Loucy (cell line): Measurements from ENCODE around the gene COL13A1.

Experiments
- H2AFZ ChIP-seq: fragments of 200-600 bp; sonication (generic); 2 replicates; pipeline ENCODE4 v1.6.0; 2016; ENCODE audit warnings: antibody characterized with exemption, mild to moderate bottlenecking, low read length, moderate library complexity
- H3F3A ChIP-seq: fragments of 200-600 bp; 2 replicates; pipeline ENCODE4 v1.6.0; 2016; ENCODE audit warnings: antibody characterized with exemption, low read depth, mild to moderate bottlenecking
- H3K27me3 ChIP-seq: fragments of 200-600 bp; sonication (generic); 2 replicates; pipeline ENCODE4 v1.6.1; 2014; ENCODE audit warnings: low read length, mild to moderate bottlenecking; ENCODE audit not compliant: insufficient read depth, poor library complexity, severe bottlenecking
- H3K36me3 ChIP-seq: fragments of 200-600 bp; sonication (generic); 2 replicates; pipeline ENCODE4 v1.6.1; 2016; ENCODE audit warnings: low read length; ENCODE audit not compliant: insufficient read depth
- H3K4me1 ChIP-seq: fragments of 200-600 bp; sonication (generic); 2 replicates; pipeline ENCODE4 v1.5.1; 2014; ENCODE audit warnings: low read length, mild to moderate bottlenecking; ENCODE audit not compliant: insufficient read depth, poor library complexity, severe bottlenecking
- H3K4me2 ChIP-seq: fragments of 200-600 bp; sonication (generic); 2 replicates; pipeline ENCODE4 v1.6.0; 2014; ENCODE audit warnings: antibody characterized with exemption, low read length, low read depth, mild to moderate bottlenecking; ENCODE audit not compliant: poor library complexity, severe bottlenecking
- H3K4me3 ChIP-seq: fragments of 200-600 bp; sonication (generic); 2 replicates; pipeline ENCODE4 v1.5.1; 2014; ENCODE audit warnings: low read length, mild to moderate bottlenecking, mixed read lengths; ENCODE audit not compliant: poor library complexity, severe bottlenecking
- H3K79me2 ChIP-seq: fragments of 200-600 bp; sonication (generic); 2 replicates; pipeline ENCODE4 v1.6.1; 2014; ENCODE audit warnings: low read length; ENCODE audit not compliant: insufficient read depth
- H3K9ac ChIP-seq: fragments of 200-600 bp; sonication (generic); 2 replicates; pipeline ENCODE4 v1.6.0; 2014; ENCODE audit warnings: mild to moderate bottlenecking, low read depth, low read length, moderate library complexity; ENCODE audit not compliant: poor library complexity, severe bottlenecking
- H3K9me2 ChIP-seq: fragments of 200-600 bp; sonication (generic); replicated peaks from 2 replicates; pipeline ENCODE4 v1.6.1; 2016; ENCODE audit warnings: low read depth, low read length, mixed read lengths
- H3K9me3 ChIP-seq: fragments of 200-600 bp; sonication (generic); 2 replicates; pipeline ENCODE4 v1.6.1; 2014; ENCODE audit warnings: mild to moderate bottlenecking, antibody characterized with exemption, low read length, low read depth; ENCODE audit not compliant: insufficient read depth
- H4K20me1 ChIP-seq: fragments of 200-600 bp; sonication (generic); 2 replicates; pipeline ENCODE4 v1.6.0; 2014; ENCODE audit warnings: antibody characterized with exemption, low read length, mild to moderate bottlenecking; ENCODE audit not compliant: insufficient read depth, poor library complexity, severe bottlenecking
- CTCF ChIP-seq: fragments of 200-600 bp; sonication (generic); conservative IDR thresholded peaks from 2 replicates; pipeline ENCODE4 v1.5.1; 2014; ENCODE audit warnings: mild to moderate bottlenecking, antibody characterized with exemption, low read length
- EZH2phosphoT487 ChIP-seq: fragments of 200-600 bp; IDR thresholded peaks from 2 replicates; pipeline ENCODE4 v1.6.1; 2018; ENCODE audit warnings: antibody characterized with exemption, mild to moderate bottlenecking, moderate library complexity, borderline replicate concordance

The COL13A1 gene

GRCh38 chr10:69807696-69808095 lies 6.0 kb downstream of the COL13A1 start:
- no peak overlapping the region for H3K4me2 ChIP-seq
- no peak overlapping the region for H2AFZ ChIP-seq
- H3K4me3 ChIP-seq = no peak overlapping the region
- no peaks in the 10 kb centered on the region for H3F3A ChIP-seq
- no peaks in the 10 kb centered on the region for H3K36me3 ChIP-seq
- H3K9ac ChIP-seq = no peak overlapping the region
- no peaks in the 10 kb centered on the region for H3K9me3 ChIP-seq
- H4K20me1 ChIP-seq = no peaks in the 10 kb centered on the region
- TF ChIP-seq CTCF (no peak), EZH2phosphoT487 (no peak)
- peaks cover 26% of the 10 kb centered on the region for H3K4me1 ChIP-seq
- H3K27me3 ChIP-seq = no peaks in the 10 kb centered on the region
- H3K79me2 ChIP-seq = no peaks in the 10 kb centered on the region
- no peaks in the 10 kb centered on the region for H3K9me2 ChIP-seq

GRCh38 chr10:69809318-69809717 lies 7.6 kb downstream of the COL13A1 start:
- Histone ChIP-seq H3K79me2 (no peaks in the 10 kb centered on the region), H2AFZ (no peak overlapping the region), H3K4me2 (no peak overlapping the region), H3K4me3 (no peak overlapping the region), H3K36me3 (no peaks in the 10 kb centered on the region), H3F3A (no peaks in the 10 kb centered on the region), H3K9me2 (no peaks in the 10 kb centered on the region), H3K27me3 (no peaks in the 10 kb centered on the region), H4K20me1 (no peaks in the 10 kb centered on the region), H3K9ac (no peak overlapping the region), H3K4me1 (peaks cover 42% of the 10 kb centered on the region), H3K9me3 (no peaks in the 10 kb centered on the region)
- TF ChIP-seq EZH2phosphoT487 (no peak), CTCF (no peak)

- Histone ChIP-seq H3K4me1 (peaks cover 45% of the 10 kb centered on the region), H3K9ac (peak overlapping the region; percentile 44), H3F3A (no peaks in the 10 kb centered on the region), H3K79me2 (no peaks in the 10 kb centered on the region), H3K4me3 (no peak overlapping the region), H3K9me3 (no peaks in the 10 kb centered on the region), H3K4me2 (no peak overlapping the region), H2AFZ (no peak overlapping the region), H3K9me2 (no peaks in the 10 kb centered on the region), H3K36me3 (no peaks in the 10 kb centered on the region), H4K20me1 (no peaks in the 10 kb centered on the region), H3K27me3 (no peaks in the 10 kb centered on the region)
- no peak for TF ChIP-seq EZH2phosphoT487
- no peak for TF ChIP-seq CTCF
Observed at GRCh38 chr10:69810097-69810496, 8.4 kb downstream of the COL13A1 start.
